Measurements from ENCODE around the gene SLC7A6. TPM values are rescaled to one million over a fixed set of nuclear protein-coding genes. Genes with fewer than 3 reads are reported as not detected.

The SLC7A6 gene
- polyA plus RNA-seq, 1 experiment: 27.4 TPM

DNA sequence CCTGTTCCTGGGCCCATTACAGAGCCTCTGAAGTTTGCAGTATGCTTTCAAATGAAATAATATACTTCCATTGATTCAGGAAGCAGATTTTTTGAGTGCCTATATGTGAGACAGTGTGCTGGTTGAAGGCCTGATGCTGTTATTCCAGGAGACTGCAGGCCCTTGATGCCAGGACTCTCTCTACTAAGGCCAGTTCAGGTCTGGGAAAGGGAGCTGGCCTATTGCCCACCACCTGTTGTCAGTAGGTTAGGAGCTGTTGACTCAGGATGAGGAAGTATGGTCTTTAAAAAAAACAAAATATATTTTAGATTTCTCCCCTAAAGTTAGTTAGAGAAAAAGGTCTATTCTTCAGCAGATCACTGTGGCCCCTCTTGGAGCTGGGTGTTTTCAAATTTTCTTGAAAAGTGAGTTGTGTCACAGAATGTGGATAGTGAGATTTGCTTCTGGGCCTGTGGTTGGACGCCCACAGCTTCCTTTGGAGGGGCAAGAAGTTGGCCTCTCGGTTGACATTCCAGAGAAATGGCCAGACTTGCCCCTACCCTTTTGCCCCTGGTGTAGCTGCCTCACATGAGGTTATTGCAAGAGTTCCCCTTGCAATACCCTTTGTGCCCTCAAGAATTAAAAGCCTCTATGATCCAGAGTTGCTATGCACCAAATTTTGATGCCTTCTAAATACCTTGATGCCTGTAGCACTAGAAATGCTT lies 36.3 kb upstream of the SLC7A6 start:
- ChIA-PET POLR2A (no interaction called here), CTCF (interaction anchor here (0.7 to 3.5 kb wide), 8 partner anchors 135 to 344 kb away, joined by 3 to 28 read pairs (median 4); partner anchors contain the start of genes NRN1L and PSKH1)
- no peaks in the 10 kb centered on the region for H3K27me3 ChIP-seq (ENCODE audit: control insufficient read depth, insufficient read depth, low read length)
- TF ChIP-seq, protein P1, sequence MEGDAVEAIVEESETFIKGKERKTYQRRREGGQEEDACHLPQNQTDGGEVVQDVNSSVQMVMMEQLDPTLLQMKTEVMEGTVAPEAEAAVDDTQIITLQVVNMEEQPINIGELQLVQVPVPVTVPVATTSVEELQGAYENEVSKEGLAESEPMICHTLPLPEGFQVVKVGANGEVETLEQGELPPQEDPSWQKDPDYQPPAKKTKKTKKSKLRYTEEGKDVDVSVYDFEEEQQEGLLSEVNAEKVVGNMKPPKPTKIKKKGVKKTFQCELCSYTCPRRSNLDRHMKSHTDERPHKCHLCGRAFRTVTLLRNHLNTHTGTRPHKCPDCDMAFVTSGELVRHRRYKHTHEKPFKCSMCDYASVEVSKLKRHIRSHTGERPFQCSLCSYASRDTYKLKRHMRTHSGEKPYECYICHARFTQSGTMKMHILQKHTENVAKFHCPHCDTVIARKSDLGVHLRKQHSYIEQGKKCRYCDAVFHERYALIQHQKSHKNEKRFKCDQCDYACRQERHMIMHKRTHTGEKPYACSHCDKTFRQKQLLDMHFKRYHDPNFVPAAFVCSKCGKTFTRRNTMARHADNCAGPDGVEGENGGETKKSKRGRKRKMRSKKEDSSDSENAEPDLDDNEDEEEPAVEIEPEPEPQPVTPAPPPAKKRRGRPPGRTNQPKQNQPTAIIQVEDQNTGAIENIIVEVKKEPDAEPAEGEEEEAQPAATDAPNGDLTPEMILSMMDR (IDR thresholded peaks at IDR 0.05; ENCODE audit: low read depth, low read length): no peak
- no peaks in the 10 kb centered on the region for H3K9me3 ChIP-seq (ENCODE audit: control insufficient read depth, insufficient read depth, low read length)
- H3K27ac ChIP-seq (ENCODE audit: low read depth, low read length): no peak overlapping the region
- H3K4me3 ChIP-seq (ENCODE audit: low read depth, low read length): no peak overlapping the region
- no peak for DNase-seq (ENCODE audit: low read depth, low spot score)

DNA sequence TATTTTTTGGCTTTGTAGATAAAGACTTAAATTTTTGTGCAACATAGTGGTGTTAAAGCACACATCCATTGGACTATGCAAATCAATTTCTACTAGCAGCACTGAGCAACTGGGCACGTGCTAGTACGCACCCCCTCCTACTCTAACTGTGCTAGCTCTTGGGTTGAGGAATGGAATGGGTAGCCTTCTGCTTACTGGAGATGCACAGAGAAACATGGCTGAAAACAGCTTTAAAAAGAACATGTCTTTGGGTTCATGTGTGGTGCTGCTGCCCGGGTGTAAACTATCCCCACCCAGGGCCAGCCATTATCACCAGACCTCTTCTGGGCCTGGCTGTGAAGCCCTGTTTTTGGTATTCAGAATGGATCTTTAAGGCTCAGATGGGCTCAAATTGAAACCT lies 35.7 kb upstream of the SLC7A6 start:
- Histone ChIP-seq H3K27me3 (ENCODE audit: control insufficient read depth, insufficient read depth, low read length) (no peaks in the 10 kb centered on the region), H3K4me3 (ENCODE audit: low read depth, low read length) (no peak overlapping the region), H3K9me3 (ENCODE audit: control insufficient read depth, insufficient read depth, low read length) (no peaks in the 10 kb centered on the region), H3K27ac (ENCODE audit: low read depth, low read length) (no peak overlapping the region)
- ChIA-PET POLR2A (no interaction called here), CTCF (interaction anchor here (0.7 to 3.5 kb wide), 7 partner anchors 135 to 344 kb away, joined by 3 to 28 read pairs (median 3); partner anchors contain the start of genes NRN1L and PSKH1)
- no peak for DNase-seq (ENCODE audit: low read depth, low spot score)
- TF ChIP-seq, protein P1 (IDR thresholded peaks at IDR 0.05; ENCODE audit: low read depth, low read length): no peak

- POLR2A ChIA-PET: no interaction called here
- H3K4me3 ChIP-seq (ENCODE audit: low read depth, low read length): no peak overlapping the region
- H3K9me3 ChIP-seq (ENCODE audit: control insufficient read depth, insufficient read depth, low read length): no peaks in the 10 kb centered on the region
- H3K27me3 ChIP-seq (ENCODE audit: control insufficient read depth, insufficient read depth, low read length): no peaks in the 10 kb centered on the region
- peak; percentile 29 for DNase-seq (ENCODE audit: low read depth, low spot score)
- no peak overlapping the region for H3K27ac ChIP-seq (ENCODE audit: low read depth, low read length)
- TF ChIP-seq, protein P1 (IDR thresholded peaks at IDR 0.05; ENCODE audit: low read depth, low read length): peak; percentile 96
- CTCF ChIA-PET: interaction anchor here (0.6 to 2.9 kb wide), 16 partner anchors 10 to 346 kb away, joined by 3 to 16 read pairs (median 4); no protein-coding TSS in a partner anchor
These were observed 34.7 kb upstream of the SLC7A6 start for GRCh38 chr16:68229431-68230175.

DNA sequence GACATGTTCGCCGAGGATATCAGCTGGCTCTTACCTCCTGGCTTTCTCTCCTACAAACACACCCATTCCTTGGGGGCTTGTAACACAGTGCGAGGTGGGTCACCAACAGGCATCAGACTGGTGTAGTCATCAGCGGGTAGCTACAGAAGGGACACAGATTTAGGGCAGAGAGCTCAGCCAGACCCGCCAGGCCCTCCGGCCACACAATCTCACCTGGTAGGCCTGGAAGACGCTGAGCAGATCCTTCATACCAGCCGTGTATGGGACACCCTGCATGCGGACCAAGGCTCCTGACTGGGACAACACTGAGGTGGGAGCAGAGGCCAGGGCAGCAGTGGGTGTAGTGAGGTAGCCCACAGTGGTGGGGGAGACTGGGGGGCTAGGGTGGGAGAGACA lies 34.2 kb upstream of the SLC7A6 start:
- POLR2A ChIA-PET: no interaction called here
- CTCF ChIA-PET: interaction anchor here (0.6 to 2.9 kb wide), 16 partner anchors 11 to 346 kb away, joined by 3 to 16 read pairs (median 4); no protein-coding TSS in a partner anchor
- Histone ChIP-seq H3K4me3 (ENCODE audit: low read depth, low read length) (no peak overlapping the region), H3K27ac (ENCODE audit: low read depth, low read length) (no peak overlapping the region), H3K27me3 (ENCODE audit: control insufficient read depth, insufficient read depth, low read length) (no peaks in the 10 kb centered on the region), H3K9me3 (ENCODE audit: control insufficient read depth, insufficient read depth, low read length) (no peaks in the 10 kb centered on the region; the same call in 1 of the 2 replicates)
- TF ChIP-seq, protein P1 (IDR thresholded peaks at IDR 0.05; ENCODE audit: low read depth, low read length): no peak
- no peak for DNase-seq (ENCODE audit: low read depth, low spot score)
